Transverse colon (tissue), 4 donors: ENCODE measurements around the gene ZFP69. TPM values are rescaled to one million over a fixed set of nuclear protein-coding genes. Genes with fewer than 3 reads are reported as not detected.
A peak's percentile ranks its signal among the peaks of the same experiment; 100 is the strongest.

Source experiments
- DNase-seq: peaks from one replicate; pipeline ENCODE4 v3.0.0-alpha.2; 2019
- H3K27ac ChIP-seq, 4 donors: fragments of 200-600 bp; sonication (generic); 2 replicates each; pipeline ENCODE4 v1.5.1; 2016 to 2018; ENCODE audit warnings: inconsistent platforms in 4 of 4
- H3K27me3 ChIP-seq: fragments of 200-600 bp; sonication (generic); 2 replicates; pipeline ENCODE4 v1.5.1; 2017; ENCODE audit warnings: inconsistent platforms
- H3K36me3 ChIP-seq, 4 donors: fragments of 200-600 bp; sonication (generic); 2 replicates each; pipeline ENCODE4 v1.5.1; 2017 to 2019; ENCODE audit warnings: inconsistent platforms in 4 of 4
- H3K4me1 ChIP-seq, 4 donors: fragments of 200-600 bp; sonication (generic); 2 replicates each; pipeline ENCODE4 v1.5.1; 2017 to 2020; ENCODE audit warnings: inconsistent platforms in 4 of 4
- H3K4me3 ChIP-seq, 4 donors: fragments of 200-600 bp; sonication (generic); 1 replicate in 1 of 4; 2 replicates in 3 of 4; pipeline versions ENCODE4 v1.5.1 to v1.6.1; 2017 to 2019; ENCODE audit warnings: inconsistent platforms in 4 of 4
- H3K9me3 ChIP-seq, 2 donors: fragments of 200-600 bp; sonication (generic); 2 replicates each; pipeline ENCODE4 v1.5.1; 2017 to 2019; ENCODE audit warnings: inconsistent platforms in 2 of 2
- CTCF ChIP-seq, 5 experiments: fragments of 200-600 bp in 3 of 5; fragments of 450-650 bp in 2 of 5; sonication (generic) in 3 of 5; IDR thresholded peaks; 1 replicate in 2 of 5; 2 replicates in 3 of 5; pipeline ENCODE4 v1.5.1; 2016 to 2017; ENCODE audit warnings: antibody characterized with exemption in 5 of 5, inconsistent platforms in 3 of 5, mild to moderate bottlenecking in 2 of 5, moderate library complexity in 1 of 5
- EP300 ChIP-seq: sonication (generic); formaldehyde crosslinking; IDR thresholded peaks from one replicate; pipeline ENCODE4 v1.6.1; 2017; ENCODE audit warnings: antibody characterized with exemption, low read depth
- POLR2A ChIP-seq: fragments of 450-650 bp; IDR thresholded peaks from one replicate; pipeline ENCODE4 v1.6.1; 2016; ENCODE audit warnings: antibody characterized with exemption, mild to moderate bottlenecking, moderate library complexity
- POLR2AphosphoS5 ChIP-seq, 3 donors: sonication (generic); formaldehyde crosslinking; IDR thresholded peaks; one replicate each; pipeline ENCODE4 v1.6.1; 2016; ENCODE audit warnings: antibody characterized with exemption in 3 of 3
- WGBS, 2 donors: methylation state at CpG; one replicate each; pipeline ENCODE4 v1.1.5; 2018; ENCODE audit warnings: low coverage in 1 of 2; 5-methylcytosine and 5-hydroxymethylcytosine counted together
- in situ Hi-C, 4 donors: fragments of 200-750 bp; cut with MboI; loops; one replicate each; pipeline versions ENCODE4 v1.15.0 to v1.15.1; 2017; ENCODE audit warnings: low sequenced_read_pairs in 3 of 4, low pct_ligation_motif_present in 1 of 4, low pct_unique_long_range_greater_than_20kb in 1 of 4
- intact Hi-C: fragments of 100-400 bp; cut with DNase I; formaldehyde crosslinking; loops from one replicate; pipeline ENCODE4 v1.15.1; 2023; ENCODE audit warnings: low total_unique reads
- total RNA-seq, 4 donors: library from RNA; depleted of rRNA; stranded (reverse); fragments of >200 nt; gene quantifications; one replicate each; pipeline ENCODE4 v1.1.0, GENCODE V29; 2016

Gene ZFP69
- total RNA-seq, result 10 to 100 TPM in 1 of 4 donors, 1 to 10 TPM in 2, not detected in 1; 2.2 to 64.7 (median 2.7) TPM

- peaks cover 0 to 8% (median 0%) of the 10 kb centered on the region in 4 donors for H3K36me3 ChIP-seq
- intact Hi-C loops, result no loop called here
- in situ Hi-C loops, result no loop called here
- 0% methylated on average over 4 to 41 of the region's 65 CpGs for WGBS, 2 donors
- H3K4me1 ChIP-seq, result peaks cover 0 to 13% (median 6%) of the 10 kb centered on the region in 4 donors
- DNase-seq, result peak; percentile 76
- peak in 1 of 5 experiments; percentile 1 for TF ChIP-seq CTCF (IDR thresholded peaks at IDR 0.05)
- peak; percentile 18 to 32 (median 23) for TF ChIP-seq POLR2AphosphoS5 (IDR thresholded peaks at IDR 0.05)
- no peak for TF ChIP-seq POLR2A
- no peak for TF ChIP-seq EP300
- no peaks in the 10 kb centered on the region for H3K27me3 ChIP-seq
- peak within 1 kb of the TSS; percentile 51 to 90 (median 77) for H3K4me3 ChIP-seq
- peaks cover 12 to 14% of the 10 kb centered on the region in 2 donors for H3K9me3 ChIP-seq
- H3K27ac ChIP-seq, result peak within 1 kb of the TSS; percentile 61 to 77 (median 69)
Measured at GRCh38 chr1:40476924-40477677, at the start of gene ZFP69. Gene ZFP69, plus strand, starts transcription at chr1:40477290. Its CDS starts 2,072 bp downstream, at chr1:40479362.

DNA sequence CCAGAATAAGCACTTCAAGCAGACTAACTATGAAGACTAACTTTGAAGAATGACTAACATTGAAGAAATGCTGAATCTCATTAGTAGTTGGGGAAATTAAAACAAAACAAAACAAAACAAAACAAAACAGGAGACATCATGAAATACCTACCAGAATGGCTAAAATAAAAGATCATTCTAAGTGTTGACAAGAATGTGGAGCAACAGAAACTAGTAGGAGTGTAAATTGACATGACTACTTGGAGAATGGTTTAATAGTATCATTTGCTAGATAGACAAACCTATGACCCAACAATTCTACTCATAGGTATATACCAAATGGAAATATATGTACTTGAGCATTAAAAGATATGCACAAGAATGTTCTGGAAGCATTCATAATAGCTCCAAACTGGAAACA is 45.7 kb upstream of the ZFP69 start:
- DNase-seq, result no peak
- intact Hi-C loops, result no loop called here
- no peak for TF ChIP-seq CTCF (IDR thresholded peaks at IDR 0.05)

DNA sequence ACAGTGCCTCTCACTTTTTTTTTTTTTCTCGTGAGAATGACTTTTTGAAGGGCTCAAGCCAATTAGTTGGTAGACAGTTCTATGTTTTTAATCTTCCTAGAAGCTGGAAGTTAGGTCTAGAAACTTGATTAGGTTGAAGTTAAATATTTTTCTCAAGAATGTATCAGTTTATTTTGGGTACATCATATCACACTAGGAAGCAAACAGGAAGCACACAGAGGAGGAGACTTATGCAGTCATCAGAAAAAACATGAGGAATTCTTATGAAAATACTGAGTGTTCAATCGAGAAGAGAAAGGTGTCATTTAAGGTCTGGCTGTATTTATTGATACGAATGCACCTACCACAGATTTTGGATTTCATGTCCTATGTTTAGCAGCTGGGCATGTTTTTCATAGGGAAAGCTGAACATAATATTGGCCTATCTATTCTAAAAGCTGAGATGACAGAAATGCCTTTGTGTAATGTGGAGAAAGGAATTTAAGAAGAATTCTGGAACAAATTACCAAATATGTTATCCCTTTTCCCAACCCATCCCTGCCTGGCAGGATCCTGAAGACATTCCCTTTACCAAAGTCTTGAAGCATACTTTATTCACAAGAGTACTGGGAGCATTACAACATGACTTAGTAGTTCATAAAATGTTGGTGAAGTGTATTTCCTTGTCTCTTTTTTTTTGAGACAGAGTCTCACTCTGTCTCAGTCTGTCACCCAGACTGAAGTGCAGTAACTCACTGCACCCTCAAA is 44.3 kb upstream of the ZFP69 start:
- in situ Hi-C loops (loop anchor here in 2 of 4 donors (10.0 to 25.0 kb wide), 2 partner anchors 288 to 296 kb away; no protein-coding TSS in a partner anchor), intact Hi-C loops (no loop called here)
- WGBS, 2 donors, result 73 to 79% methylated on average over 3 of the region's 3 CpGs
- TF ChIP-seq CTCF (IDR thresholded peaks at IDR 0.05) (no peak), EP300 (no peak), POLR2AphosphoS5 (IDR thresholded peaks at IDR 0.05) (no peak), POLR2A (no peak)
- Histone ChIP-seq H3K36me3 (no peaks in the 10 kb centered on the region), H3K9me3 (no peaks in the 10 kb centered on the region), H3K4me1 (no peaks in the 10 kb centered on the region), H3K27me3 (no peaks in the 10 kb centered on the region), H3K27ac (no peak overlapping the region), H3K4me3 (no peak overlapping the region)
- no peak for DNase-seq

More for the DNA sequence above, 45.7 kb upstream of the ZFP69 start:
- no peaks in the 10 kb centered on the region for H3K4me1 ChIP-seq
- H3K9me3 ChIP-seq, result no peaks in the 10 kb centered on the region
- no peaks in the 10 kb centered on the region for H3K36me3 ChIP-seq
- H3K4me3 ChIP-seq, result no peak overlapping the region
- H3K27ac ChIP-seq, result no peak overlapping the region
- in situ Hi-C loops, result loop anchor here in 2 of 4 donors (10.0 to 25.0 kb wide), 2 partner anchors 287 to 294 kb away; no protein-coding TSS in a partner anchor
- no peaks in the 10 kb centered on the region for H3K27me3 ChIP-seq

DNA sequence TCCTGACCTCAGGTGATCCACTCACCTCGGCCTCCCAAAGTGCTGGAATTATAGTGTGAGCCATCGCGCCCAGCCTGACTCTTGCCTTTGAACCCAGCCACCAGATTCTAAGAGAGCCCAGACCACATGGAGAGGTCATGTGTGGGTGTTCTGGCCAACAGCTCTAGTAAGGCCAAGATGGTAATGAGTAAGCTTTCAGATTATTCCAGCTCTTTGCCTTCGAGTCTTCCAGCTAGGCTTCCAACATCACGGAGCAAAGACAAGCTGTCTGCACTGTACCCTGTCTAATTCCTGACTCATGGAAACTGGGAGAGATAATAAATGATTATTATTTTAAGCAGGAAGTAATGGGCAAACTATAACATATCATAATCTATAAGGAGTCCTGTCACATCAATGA is 41.6 kb upstream of the ZFP69 start:
- Histone ChIP-seq H3K27ac (no peak overlapping the region), H3K4me1 (no peaks in the 10 kb centered on the region), H3K9me3 (no peaks in the 10 kb centered on the region), H3K4me3 (no peak overlapping the region), H3K36me3 (no peaks in the 10 kb centered on the region), H3K27me3 (no peaks in the 10 kb centered on the region)
- TF ChIP-seq EP300 (no peak), POLR2AphosphoS5 (IDR thresholded peaks at IDR 0.05) (no peak), POLR2A (no peak), CTCF (IDR thresholded peaks at IDR 0.05) (no peak)
- DNase-seq, result no peak
- intact Hi-C loops, result no loop called here
- 85 to 97% methylated on average over 2 to 5 of the region's 5 CpGs for WGBS, 2 donors
- in situ Hi-C loops, result loop anchor here in 2 of 4 donors (10.0 to 25.0 kb wide), 2 partner anchors 291 to 298 kb away; no protein-coding TSS in a partner anchor
